GM19455 (cell line): ENCODE data around the gene CNTN5.

Source experiments
- ATAC-seq: cut with Tn5 transposase; IDR thresholded peaks from one replicate; pipeline ENCODE4 v1.9.1; 2021; ENCODE audit not compliant: unreplicated experiment

Gene CNTN5

GRCh38 chr11:100011697-100012096, 990.9 kb downstream of the CNTN5 start:
- ATAC-seq, result no peak

GRCh38 chr11:100013011-100013410, 992.3 kb downstream of the CNTN5 start:
- no peak for ATAC-seq

- no peak for ATAC-seq
Observed at GRCh38 chr11:100031973-100032372, 1011.2 kb downstream of the CNTN5 start.

GRCh38 chr11:100061006-100061405, 1040.3 kb downstream of the CNTN5 start:
- no peak for ATAC-seq

- ATAC-seq, result no peak
Observed at GRCh38 chr11:100066399-100066798, 1045.7 kb downstream of the CNTN5 start.

- no peak for ATAC-seq
Observed at GRCh38 chr11:100068116-100068515, 1047.4 kb downstream of the CNTN5 start.

GRCh38 chr11:100072131-100072530, 1051.4 kb downstream of the CNTN5 start:
- no peak for ATAC-seq

GRCh38 chr11:100080381-100080780, 1059.6 kb downstream of the CNTN5 start:
- ATAC-seq, result no peak

- ATAC-seq, result no peak
Observed at GRCh38 chr11:100080821-100081220, 1060.1 kb downstream of the CNTN5 start.

- no peak for ATAC-seq
Observed at GRCh38 chr11:100093698-100094097, 1072.9 kb downstream of the CNTN5 start.

- ATAC-seq, result no peak
Observed at GRCh38 chr11:100094121-100094865, 1073.5 kb downstream of the CNTN5 start.

GRCh38 chr11:100095809-100096208, 1075.1 kb downstream of the CNTN5 start:
- no peak for ATAC-seq

GRCh38 chr11:100098560-100098959, 1077.8 kb downstream of the CNTN5 start:
- ATAC-seq, result no peak

- no peak for ATAC-seq
Observed at GRCh38 chr11:100105255-100105981, 1084.7 kb downstream of the CNTN5 start.

- no peak for ATAC-seq
Observed at GRCh38 chr11:100105982-100106358, 1085.2 kb downstream of the CNTN5 start.

- ATAC-seq, result no peak
Observed at GRCh38 chr11:100119176-100119575, 1098.4 kb downstream of the CNTN5 start.

- no peak for ATAC-seq
Observed at GRCh38 chr11:100133114-100133513, 1112.4 kb downstream of the CNTN5 start.

GRCh38 chr11:100141201-100141600, 1120.5 kb downstream of the CNTN5 start:
- ATAC-seq, result no peak

- no peak for ATAC-seq
Observed at GRCh38 chr11:100151944-100152343, 1131.2 kb downstream of the CNTN5 start.

- no peak for ATAC-seq
Observed at GRCh38 chr11:100152766-100153165, 1132.0 kb downstream of the CNTN5 start.

- no peak for ATAC-seq
Observed at GRCh38 chr11:100163471-100163870, 1142.7 kb downstream of the CNTN5 start.

GRCh38 chr11:100174881-100175280, 1154.1 kb downstream of the CNTN5 start:
- no peak for ATAC-seq
